Bronchial epithelial cell (primary cell): ENCODE results near the gene FBLIM1. TPM values are rescaled to one million over a fixed set of nuclear protein-coding genes. Genes with fewer than 3 reads are reported as not detected.

Experiments used
- DNase-seq: peaks from one replicate; pipeline ENCODE4 v3.0.0-alpha.2; 2010; ENCODE audit warnings: low read depth
- FAIRE-seq: peaks from 2 replicates; lab custom pipeline; 2011; peaks lifted over from hg19 to GRCh38; lab: Jason Lieb, UNC
- H3K27me3 ChIP-seq: 2 replicates; pipeline ENCODE4 v1.5.1; 2011; ENCODE audit warnings: low read length; ENCODE audit not compliant: control insufficient read depth, insufficient read depth
- H3K36me3 ChIP-seq: 2 replicates; pipeline ENCODE4 v1.5.1; 2011; ENCODE audit warnings: low read length; ENCODE audit not compliant: control insufficient read depth, insufficient read depth
- H3K4me3 ChIP-seq: 2 replicates; pipeline ENCODE4 v1.5.1; 2011; ENCODE audit warnings: mild to moderate bottlenecking, low read depth, low read length, control low read depth
- total RNA-seq: library from RNA; depleted of rRNA; stranded (reverse); fragments of >200 nt; gene quantifications from 2 replicates; pipeline ENCODE4 v1.2.1, GENCODE V29; 2014
- TF ChIP-seq, protein P1 (sequence below): IDR thresholded peaks from 2 replicates; pipeline ENCODE4 v1.5.1; 2011; ENCODE audit warnings: mild to moderate bottlenecking, moderate library complexity, low read length, control low read depth, inconsistent platforms; ENCODE audit not compliant: insufficient read depth, severe bottlenecking

FBLIM1 gene
- total RNA-seq, 1 donor from 2014 or later: 72.4 TPM

DNA sequence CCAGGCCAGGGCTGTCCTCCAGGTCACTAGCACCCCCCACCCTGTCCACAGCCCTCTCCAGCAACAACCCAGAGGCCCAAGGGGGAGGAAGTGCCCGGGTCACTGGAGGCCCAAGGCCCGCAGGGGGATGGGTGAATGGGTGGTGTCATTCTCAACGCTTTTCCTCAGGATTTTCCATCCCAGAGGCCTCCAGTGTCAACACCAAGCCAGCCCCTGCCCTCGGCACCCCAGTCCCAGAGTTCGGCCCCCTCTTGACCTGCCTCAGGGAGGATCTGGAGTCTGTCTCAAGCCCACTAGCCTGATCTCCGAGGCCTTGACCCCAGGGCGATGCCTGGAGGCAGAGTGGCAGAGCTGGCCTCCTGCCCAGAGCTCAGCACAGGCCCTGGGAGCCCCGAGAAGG, 11.2 kb upstream of the FBLIM1 start:
- TF ChIP-seq, protein P1, sequence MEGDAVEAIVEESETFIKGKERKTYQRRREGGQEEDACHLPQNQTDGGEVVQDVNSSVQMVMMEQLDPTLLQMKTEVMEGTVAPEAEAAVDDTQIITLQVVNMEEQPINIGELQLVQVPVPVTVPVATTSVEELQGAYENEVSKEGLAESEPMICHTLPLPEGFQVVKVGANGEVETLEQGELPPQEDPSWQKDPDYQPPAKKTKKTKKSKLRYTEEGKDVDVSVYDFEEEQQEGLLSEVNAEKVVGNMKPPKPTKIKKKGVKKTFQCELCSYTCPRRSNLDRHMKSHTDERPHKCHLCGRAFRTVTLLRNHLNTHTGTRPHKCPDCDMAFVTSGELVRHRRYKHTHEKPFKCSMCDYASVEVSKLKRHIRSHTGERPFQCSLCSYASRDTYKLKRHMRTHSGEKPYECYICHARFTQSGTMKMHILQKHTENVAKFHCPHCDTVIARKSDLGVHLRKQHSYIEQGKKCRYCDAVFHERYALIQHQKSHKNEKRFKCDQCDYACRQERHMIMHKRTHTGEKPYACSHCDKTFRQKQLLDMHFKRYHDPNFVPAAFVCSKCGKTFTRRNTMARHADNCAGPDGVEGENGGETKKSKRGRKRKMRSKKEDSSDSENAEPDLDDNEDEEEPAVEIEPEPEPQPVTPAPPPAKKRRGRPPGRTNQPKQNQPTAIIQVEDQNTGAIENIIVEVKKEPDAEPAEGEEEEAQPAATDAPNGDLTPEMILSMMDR: no peak
- FAIRE-seq (no peak), DNase-seq (no peak)
- Histone ChIP-seq H3K4me3 (no peak overlapping the region), H3K36me3 (no peaks in the 10 kb centered on the region), H3K27me3 (no peaks in the 10 kb centered on the region)

DNA sequence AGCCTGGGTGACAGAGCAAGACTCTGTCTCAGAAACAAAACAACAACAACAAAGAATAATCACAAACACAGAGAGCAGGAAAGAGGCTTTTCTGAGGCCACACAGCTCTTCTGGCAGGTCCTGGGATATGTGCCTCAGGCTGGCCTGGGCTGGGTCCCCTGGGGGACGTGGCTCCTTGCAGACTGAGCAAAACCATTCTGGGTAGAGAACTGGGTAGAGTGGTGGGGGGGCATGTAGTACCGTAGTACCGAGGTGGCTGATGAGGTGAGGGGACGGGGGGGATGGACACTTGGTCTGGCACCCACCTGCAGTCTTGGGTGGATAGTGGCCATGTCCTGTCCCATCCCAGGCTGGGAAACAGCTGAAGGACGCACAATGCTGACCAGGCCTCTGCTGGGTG, 10.3 kb upstream of the FBLIM1 start:
- Histone ChIP-seq H3K27me3 (no peaks in the 10 kb centered on the region), H3K36me3 (no peaks in the 10 kb centered on the region), H3K4me3 (no peak overlapping the region)
- DNase-seq (no peak), FAIRE-seq (no peak)
- TF ChIP-seq, protein P1: no peak

DNA sequence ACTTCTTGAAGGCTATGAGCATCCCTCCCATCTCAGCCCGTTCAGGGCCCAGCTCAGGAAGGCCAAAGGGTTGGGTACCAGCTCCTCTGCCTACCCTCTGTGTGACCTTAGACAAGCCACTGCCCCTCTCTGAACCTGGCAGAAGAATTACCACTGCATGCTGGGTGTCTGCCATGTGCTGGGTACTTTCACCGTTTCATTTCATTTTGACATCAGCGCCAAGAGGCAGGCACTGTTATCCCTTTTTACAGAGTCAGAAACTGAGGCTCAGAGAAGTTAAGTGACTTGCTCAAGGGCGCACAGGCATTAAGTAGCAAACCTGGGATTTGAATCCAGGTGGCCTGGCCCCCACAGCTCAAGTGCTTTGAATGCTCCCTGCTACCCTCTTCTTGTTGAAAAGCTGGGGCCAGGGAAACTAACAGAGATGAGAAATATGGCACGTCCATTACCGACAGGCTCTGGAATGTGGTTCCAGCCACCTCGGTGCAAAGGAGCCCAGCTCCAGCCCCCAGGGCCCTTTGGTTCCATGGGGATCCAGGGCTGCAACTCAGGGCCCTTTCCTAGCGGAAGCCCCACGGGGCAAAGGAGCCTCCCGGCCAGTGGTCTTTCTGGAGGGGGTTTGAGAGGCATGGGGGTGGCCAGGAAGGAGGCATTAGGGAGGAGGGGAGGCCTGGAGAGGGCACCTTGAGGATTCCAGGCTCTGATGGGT, 9.8 kb upstream of the FBLIM1 start:
- FAIRE-seq: no peak

DNA sequence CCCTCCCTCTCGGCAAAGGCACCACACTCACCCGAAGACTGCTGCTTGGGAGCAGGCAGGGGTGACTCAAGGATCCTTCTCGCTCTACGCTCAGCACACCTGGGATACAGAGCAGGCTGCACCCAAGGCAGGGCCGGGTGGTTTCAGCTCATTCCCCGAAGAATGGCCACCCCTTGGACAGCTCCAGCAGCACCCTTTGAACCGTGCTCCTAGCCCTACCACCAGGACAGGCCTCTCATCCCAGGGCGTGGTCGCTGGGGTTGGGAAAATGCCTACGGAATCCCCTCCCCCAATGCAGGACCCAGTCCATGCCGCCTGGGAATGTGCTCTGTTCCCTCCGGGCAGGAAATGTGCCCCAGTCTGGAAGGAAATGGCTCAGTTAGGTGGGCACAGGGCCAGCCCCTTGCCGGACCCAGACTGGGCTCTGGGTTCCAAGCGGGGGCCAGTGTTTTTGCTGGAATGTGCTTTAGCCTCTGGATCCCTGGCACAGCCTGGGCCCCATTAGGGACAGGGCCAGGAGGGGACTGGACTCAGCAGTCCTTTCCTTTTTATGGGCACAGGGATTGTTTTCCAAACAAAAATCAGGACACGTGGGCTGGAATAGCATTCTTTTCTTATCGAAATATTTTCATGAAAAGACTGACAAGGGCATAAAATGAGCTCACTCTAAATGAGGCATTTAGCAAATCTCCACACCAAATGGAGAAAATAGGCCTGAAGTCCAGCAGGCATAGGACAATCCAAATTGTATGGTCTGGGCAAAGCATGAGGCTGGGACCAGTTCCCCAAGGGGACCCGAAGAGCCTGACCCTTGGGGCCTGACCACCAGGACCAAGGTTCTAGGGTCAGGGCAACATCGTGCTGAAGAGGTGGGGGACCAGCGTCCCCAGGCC, 8.9 kb upstream of the FBLIM1 start:
- no peak for FAIRE-seq
- no peaks in the 10 kb centered on the region for H3K36me3 ChIP-seq
- TF ChIP-seq, protein P1: no peak
- no peaks in the 10 kb centered on the region for H3K27me3 ChIP-seq
- peak; percentile 50 for DNase-seq
- no peak overlapping the region for H3K4me3 ChIP-seq

More for the DNA sequence above, 9.8 kb upstream of the FBLIM1 start:
- H3K36me3 ChIP-seq: no peaks in the 10 kb centered on the region
- H3K27me3 ChIP-seq: no peaks in the 10 kb centered on the region
- TF ChIP-seq, protein P1: no peak
- no peak for DNase-seq
- no peak overlapping the region for H3K4me3 ChIP-seq

DNA sequence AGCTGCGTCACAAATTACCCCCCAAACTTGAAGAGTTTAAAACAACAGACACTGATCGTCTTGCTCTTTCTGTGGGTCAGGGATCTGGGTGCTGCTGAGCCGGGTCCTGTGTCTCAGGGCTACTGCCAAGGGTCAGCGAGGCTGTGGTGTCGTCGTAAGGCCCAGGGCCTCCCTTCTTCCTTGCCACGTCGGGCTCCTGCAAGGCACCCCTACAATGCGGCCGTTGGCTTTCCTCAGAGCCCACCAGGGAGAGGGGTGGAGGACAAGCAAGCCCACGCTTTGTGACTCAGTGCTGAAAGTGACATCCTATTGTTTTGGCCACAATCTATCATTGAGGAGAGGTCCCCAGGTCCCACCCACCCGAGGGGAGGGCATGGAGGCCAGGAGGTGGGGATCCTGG, 7.7 kb upstream of the FBLIM1 start:
- no peak overlapping the region for H3K4me3 ChIP-seq
- FAIRE-seq (no peak), DNase-seq (no peak)
- H3K36me3 ChIP-seq: no peaks in the 10 kb centered on the region
- no peaks in the 10 kb centered on the region for H3K27me3 ChIP-seq
- TF ChIP-seq, protein P1: no peak
